Measurements from ENCODE around the gene PARP14.
"Not testable (repeated sequence)": the region's sequence is repeated elsewhere in the genome, so short reads cannot be mapped to it uniquely, and the experiment has no call there.

- TF ChIP-seq POLR2A (IDR thresholded peaks at IDR 0.05; ENCODE audit: low read depth, low read length); YBX1 (IDR thresholded peaks at IDR 0.05); MYC (IDR thresholded peaks at IDR 0.05; ENCODE audit: insufficient read depth, insufficient read length, insufficient replicate concordance, low read length, severe bottlenecking); RFX5 (IDR thresholded peaks at IDR 0.05; ENCODE audit: low read depth, low read length); BRCA1 (IDR thresholded peaks at IDR 0.05; ENCODE audit: low read depth, low read length); POLR2AphosphoS5 (IDR thresholded peaks at IDR 0.05; ENCODE audit: low read length); ATF2 (IDR thresholded peaks at IDR 0.05; ENCODE audit: low read length); PBX3 (IDR thresholded peaks at IDR 0.05; ENCODE audit: insufficient replicate concordance, low read depth, low read length); CTCF (IDR thresholded peaks at IDR 0.05 in 2 of 3, conservative IDR thresholded peaks at IDR 0.05 in 1 of 3; ENCODE audit: control insufficient read depth in 2 of 3, extremely low read depth in 1 of 3, insufficient read depth in 1 of 3, low read depth in 3 of 3, low read length in 3 of 3); RAD21 (IDR thresholded peaks at IDR 0.05; ENCODE audit: insufficient read depth, low read depth, low read length); MXI1 (IDR thresholded peaks at IDR 0.05; ENCODE audit: low read depth, low read length); MTA2 (IDR thresholded peaks at IDR 0.05; ENCODE audit: low read depth): not testable (repeated sequence)
Measured at GRCh38 chr3:122747295-122747694, 66.7 kb downstream of the PARP14 start.

Data from GM12878 (cell line).